Mesenchymal stem cell (in vitro differentiated cells and primary cell): Measurements from ENCODE around the gene ACSL3. TPM values are rescaled to one million over a fixed set of nuclear protein-coding genes. Genes with fewer than 3 reads are reported as not detected.
A peak's percentile ranks its signal among the peaks of the same experiment; 100 is the strongest.

Experiments
- DNase-seq: peaks from one replicate; pipeline ENCODE4 v3.0.0-alpha.2; 2013
- H2AFZ ChIP-seq: one replicate; pipeline ENCODE4 v1.6.1; 2013; ENCODE audit warnings: low read depth, mild to moderate bottlenecking, control low read depth, inconsistent platforms, low read length, moderate library complexity
- H2AK5ac ChIP-seq: 2 replicates; pipeline ENCODE4 v1.6.1; 2013; ENCODE audit warnings: low read length, moderate library complexity, mild to moderate bottlenecking, inconsistent platforms; ENCODE audit not compliant: severe bottlenecking
- H2BK120ac ChIP-seq: one replicate; pipeline ENCODE4 v1.6.1; 2013; ENCODE audit warnings: low read depth, mild to moderate bottlenecking, inconsistent platforms, low read length, moderate library complexity
- H2BK12ac ChIP-seq, 2 experiments: one replicate each; pipeline ENCODE4 v1.6.1; 2013; ENCODE audit warnings: inconsistent platforms in 2 of 2, low read length in 2 of 2, mild to moderate bottlenecking in 2 of 2, moderate library complexity in 2 of 2, control low read depth in 1 of 2
- H2BK15ac ChIP-seq: one replicate; pipeline ENCODE4 v1.6.1; 2013; ENCODE audit warnings: mild to moderate bottlenecking, low read depth, inconsistent platforms; ENCODE audit not compliant: poor library complexity, severe bottlenecking
- H2BK5ac ChIP-seq: 2 replicates; pipeline ENCODE4 v1.6.1; 2013; ENCODE audit warnings: low read depth, mild to moderate bottlenecking, low read length, control low read depth, inconsistent platforms; ENCODE audit not compliant: poor library complexity, severe bottlenecking
- H3K14ac ChIP-seq, 2 experiments: one replicate each; pipeline ENCODE4 v1.6.1; 2013; ENCODE audit warnings: inconsistent platforms in 2 of 2, low read length in 2 of 2, control low read depth in 1 of 2, mild to moderate bottlenecking in 1 of 2, moderate library complexity in 1 of 2
- H3K18ac ChIP-seq, 2 experiments: one replicate each; pipeline ENCODE4 v1.6.1; 2013; ENCODE audit warnings: inconsistent platforms in 2 of 2, low read length in 2 of 2, control low read depth in 1 of 2, low read depth in 1 of 2, mild to moderate bottlenecking in 1 of 2
- H3K23ac ChIP-seq, 2 experiments: one replicate each; pipeline ENCODE4 v1.6.1; 2013; ENCODE audit warnings: inconsistent platforms in 2 of 2, low read length in 2 of 2, mild to moderate bottlenecking in 2 of 2, moderate library complexity in 2 of 2, control low read depth in 1 of 2
- H3K27ac ChIP-seq: 2 replicates; pipeline ENCODE4 v1.5.1; 2013; ENCODE audit warnings: mild to moderate bottlenecking, moderate library complexity, low read length, control low read depth, inconsistent platforms; ENCODE audit not compliant: poor library complexity, severe bottlenecking
- H3K27me3 ChIP-seq, 2 experiments: 2 replicates each; pipeline versions ENCODE4 v1.6.1 to v1.7.0; 2013; ENCODE audit warnings: low read length in 2 of 2, mild to moderate bottlenecking in 2 of 2, moderate library complexity in 2 of 2, control low read depth in 1 of 2, inconsistent platforms in 1 of 2; ENCODE audit not compliant: control insufficient read depth in 1 of 2, insufficient read depth in 1 of 2
- H3K36me3 ChIP-seq, 2 experiments: 2 replicates each; pipeline versions ENCODE4 v1.6.1 to v1.7.0; 2013; ENCODE audit warnings: low read length in 2 of 2, control low read depth in 1 of 2, inconsistent platforms in 1 of 2, low read depth in 1 of 2, mild to moderate bottlenecking in 1 of 2; ENCODE audit not compliant: insufficient read depth in 2 of 2, control insufficient read depth in 1 of 2
- H3K4ac ChIP-seq, 2 experiments: one replicate each; pipeline ENCODE4 v1.6.1; 2013; ENCODE audit warnings: inconsistent platforms in 2 of 2, low read length in 2 of 2, mild to moderate bottlenecking in 2 of 2, moderate library complexity in 2 of 2, control low read depth in 1 of 2, low read depth in 1 of 2
- H3K4me1 ChIP-seq: 2 replicates; pipeline ENCODE4 v1.6.1; 2013; ENCODE audit warnings: low read depth, low read length, control low read depth; ENCODE audit not compliant: control insufficient read depth, insufficient read depth
- H3K4me2 ChIP-seq: 2 replicates; pipeline ENCODE4 v1.6.1; 2013; ENCODE audit warnings: low read length, mild to moderate bottlenecking, inconsistent platforms; ENCODE audit not compliant: poor library complexity, severe bottlenecking
- H3K4me3 ChIP-seq, 2 experiments: 2 replicates each; pipeline versions ENCODE4 v1.5.1 to v1.7.0; 2013; ENCODE audit warnings: low read length in 2 of 2, mild to moderate bottlenecking in 2 of 2, control low read depth in 1 of 2, low read depth in 1 of 2; ENCODE audit not compliant: insufficient read depth in 1 of 2
- H3K79me1 ChIP-seq: replicated peaks from 2 replicates; pipeline ENCODE4 v1.6.1; 2013; ENCODE audit warnings: mild to moderate bottlenecking, control low read depth, low read length, inconsistent platforms; ENCODE audit not compliant: poor library complexity, severe bottlenecking
- H3K9ac ChIP-seq: 2 replicates; pipeline ENCODE4 v1.7.0; 2013; ENCODE audit warnings: mild to moderate bottlenecking, low read length, moderate library complexity
- H3K9me3 ChIP-seq: 2 replicates; pipeline ENCODE4 v1.7.0; 2013; ENCODE audit warnings: mild to moderate bottlenecking, low read length; ENCODE audit not compliant: control insufficient read depth
- H4K8ac ChIP-seq: one replicate; pipeline ENCODE4 v1.6.1; 2013; ENCODE audit warnings: inconsistent platforms, mild to moderate bottlenecking, low read length, moderate library complexity
- H4K91ac ChIP-seq: one replicate; pipeline ENCODE4 v1.6.1; 2013; ENCODE audit warnings: mild to moderate bottlenecking, low read length, inconsistent platforms
- WGBS: methylation state at CpG from one replicate; pipeline ENCODE4 v1.1.7; 2013; ENCODE audit warnings: mixed read lengths; 5-methylcytosine and 5-hydroxymethylcytosine counted together
- polyA plus RNA-seq, 2 experiments: library from polyadenylated mRNA; stranded (reverse); fragments of 200-250 nt; gene quantifications; one replicate each; pipeline ENCODE4 v1.2.3, GENCODE V29; 2013

Gene ACSL3
- 148 TPM for polyA plus RNA-seq (2013, experiment 1 of 2)
- polyA plus RNA-seq (2013, experiment 2 of 2), result 157 TPM

DNA sequence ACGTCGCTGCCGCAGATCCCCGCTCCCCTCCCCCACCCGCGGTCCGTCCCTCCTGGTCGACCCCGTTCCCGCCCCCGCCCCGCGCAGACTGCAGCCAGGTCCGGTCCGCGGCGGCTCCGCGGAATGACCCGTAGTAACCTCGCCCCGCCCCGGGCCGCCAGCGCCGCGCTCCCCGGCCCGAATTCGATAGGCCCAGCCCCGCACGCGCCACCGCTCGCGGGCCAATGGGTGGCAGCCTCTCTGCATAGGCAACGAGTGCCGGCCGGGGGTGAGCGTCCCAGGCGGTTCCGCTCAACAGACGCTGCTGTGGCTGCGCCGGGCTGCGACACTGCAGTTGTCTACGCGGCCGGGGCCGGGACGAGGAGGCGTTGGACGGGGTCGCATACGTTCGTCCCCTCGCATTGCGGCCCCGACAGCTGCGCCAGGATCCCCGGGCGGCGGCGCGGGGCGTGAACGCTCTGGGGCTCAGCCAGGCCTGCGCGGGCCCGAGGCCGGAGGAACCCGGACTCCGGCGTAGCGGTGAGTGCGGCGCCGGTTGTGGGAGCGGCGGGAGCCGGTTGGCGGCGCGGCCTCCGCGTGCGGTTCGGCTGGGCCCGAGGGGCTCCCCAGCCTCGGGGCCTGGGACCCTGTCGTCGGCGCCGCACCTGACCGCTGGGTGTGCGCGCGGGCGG lies at the start of gene ACSL3:
Gene ACSL3 (plus strand): TSS at position 297 of the 671 bp plus-strand sequence. CDS start 47,737 bp downstream, outside the sequence.
- Histone ChIP-seq H3K9ac (peak within 1 kb of the TSS; percentile 94), H4K8ac (peak within 1 kb of the TSS; percentile 94), H3K9me3 (no peaks in the 10 kb centered on the region), H3K4me2 (peak within 1 kb of the TSS; percentile 96), H2AK5ac (peak within 1 kb of the TSS; percentile 56), H3K18ac (peak within 1 kb of the TSS; percentile 95 to 99), H3K27me3 (no peaks in the 10 kb centered on the region), H3K23ac (peak within 1 kb of the TSS; percentile 37 to 100), H3K36me3 (no peaks in the 10 kb centered on the region), H2AFZ (peak within 1 kb of the TSS; percentile 4), H3K27ac (peak within 1 kb of the TSS; percentile 67), H2BK12ac (peak within 1 kb of the TSS; percentile 71 to 95), H3K4ac (peak within 1 kb of the TSS; percentile 92 to 100), H2BK120ac (peak within 1 kb of the TSS; percentile 95), H4K91ac (peak within 1 kb of the TSS; percentile 96), H3K4me3 (peak within 1 kb of the TSS; percentile 92 to 96), H3K14ac (peak within 1 kb of the TSS; percentile 91 to 100), H2BK5ac (peak within 1 kb of the TSS; percentile 85), H2BK15ac (peak within 1 kb of the TSS; percentile 99), H3K79me1 (no peaks in the 10 kb centered on the region), H3K4me1 (peaks cover 7% of the 10 kb centered on the region)
- DNase-seq, result peak; percentile 96
- WGBS, result 1% methylated on average over 65 of the region's 99 CpGs

GRCh38 chr2:222811828-222812227 lies 49.0 kb upstream of the ACSL3 start:
- Histone ChIP-seq H3K4me2 (no peak overlapping the region), H3K14ac (no peak overlapping the region), H3K23ac (no peak overlapping the region), H3K79me1 (no peaks in the 10 kb centered on the region), H4K8ac (no peak overlapping the region), H2BK120ac (no peak overlapping the region), H3K27me3 (no peaks in the 10 kb centered on the region), H2AK5ac (no peak overlapping the region), H4K91ac (no peak overlapping the region), H2AFZ (no peak overlapping the region), H2BK12ac (no peak overlapping the region), H2BK15ac (no peak overlapping the region), H3K36me3 (no peaks in the 10 kb centered on the region), H2BK5ac (no peak overlapping the region), H3K4ac (no peak overlapping the region), H3K27ac (no peak overlapping the region), H3K18ac (no peak overlapping the region), H3K9ac (no peak overlapping the region), H3K4me3 (no peak overlapping the region), H3K9me3 (no peaks in the 10 kb centered on the region), H3K4me1 (no peaks in the 10 kb centered on the region)
- 99% methylated on average over 1 of the region's 1 CpG for WGBS
- DNase-seq, result no peak

DNA sequence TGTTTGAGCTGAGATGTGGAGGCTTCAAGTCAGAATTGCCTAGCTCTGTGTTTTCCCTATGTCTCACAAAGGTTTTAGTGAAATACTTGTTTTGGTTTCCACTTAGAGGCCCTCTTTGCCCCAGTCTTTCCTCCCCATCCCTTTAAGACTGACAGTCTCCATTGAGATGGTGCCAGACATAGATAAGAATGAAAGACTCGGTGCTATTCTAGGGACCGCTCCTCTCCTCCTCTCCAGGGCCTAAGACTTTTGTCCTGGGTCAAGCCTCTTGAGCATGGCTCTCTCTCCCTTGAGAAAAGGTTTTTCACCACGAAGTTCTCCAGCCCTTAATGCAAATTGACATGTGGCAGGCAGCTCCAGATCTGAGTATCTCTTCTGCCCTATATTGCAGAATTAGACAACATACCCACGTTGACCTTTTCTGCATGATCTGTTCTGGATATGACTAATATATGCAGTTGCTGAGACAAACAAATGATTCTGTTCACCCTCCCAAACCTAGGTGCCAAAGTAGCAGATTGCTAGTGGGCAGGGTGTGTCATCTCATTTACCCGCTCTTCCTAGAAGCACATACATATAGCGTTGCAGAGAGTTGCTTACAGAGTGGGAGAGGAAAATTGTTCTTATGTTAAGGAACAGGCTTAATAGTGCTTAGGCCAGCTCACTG lies 47.5 kb upstream of the ACSL3 start:
- no peak overlapping the region for H2BK12ac ChIP-seq
- H3K79me1 ChIP-seq, result no peaks in the 10 kb centered on the region
- H2AK5ac ChIP-seq, result no peak overlapping the region
- no peak overlapping the region for H2BK120ac ChIP-seq
- no peak overlapping the region for H3K4ac ChIP-seq
- H2AFZ ChIP-seq, result no peak overlapping the region
- WGBS, result 89% methylated on average over 5 of the region's 6 CpGs
- H4K91ac ChIP-seq, result no peak overlapping the region
- H3K9me3 ChIP-seq, result no peaks in the 10 kb centered on the region
- no peak overlapping the region for H3K27ac ChIP-seq
- H3K23ac ChIP-seq, result no peak overlapping the region
- no peak overlapping the region for H3K4me3 ChIP-seq
- H4K8ac ChIP-seq, result no peak overlapping the region
- no peak overlapping the region for H3K9ac ChIP-seq
- peak; percentile 4 for DNase-seq
- no peak overlapping the region for H2BK5ac ChIP-seq
- no peak overlapping the region for H3K4me2 ChIP-seq
- H2BK15ac ChIP-seq, result no peak overlapping the region
- no peaks in the 10 kb centered on the region for H3K27me3 ChIP-seq
- no peaks in the 10 kb centered on the region for H3K4me1 ChIP-seq
- no peak overlapping the region for H3K18ac ChIP-seq
- H3K14ac ChIP-seq, result no peak overlapping the region
- no peaks in the 10 kb centered on the region for H3K36me3 ChIP-seq

DNA sequence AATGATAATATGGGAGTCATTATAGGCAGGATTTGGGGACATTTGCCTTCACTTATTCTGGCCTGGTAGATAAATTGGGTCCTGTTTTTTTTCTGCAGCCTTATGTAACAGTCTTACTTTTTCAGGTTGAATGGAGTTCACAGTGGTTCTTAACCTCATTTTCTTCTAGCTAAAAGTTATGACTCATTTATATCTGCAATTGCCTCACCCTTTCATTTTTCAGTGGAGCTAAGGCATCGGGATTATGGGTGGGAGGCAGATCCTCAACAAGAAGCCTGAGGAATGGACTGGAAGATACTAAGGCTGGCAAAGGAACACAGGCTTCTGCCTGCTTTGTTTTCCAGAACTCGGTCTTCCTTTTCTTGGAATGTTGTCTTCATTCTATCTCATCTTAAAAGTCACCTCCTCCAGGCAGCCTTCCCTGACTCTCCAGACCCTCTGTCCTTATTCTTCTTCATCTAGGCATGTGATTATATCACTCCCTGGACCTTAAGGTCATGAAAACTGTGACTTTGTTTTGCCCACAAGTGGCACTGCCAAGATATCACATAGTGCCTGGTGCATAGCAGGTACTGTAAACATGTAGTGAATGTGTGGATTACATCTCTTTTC lies 41.0 kb upstream of the ACSL3 start:
- H2AFZ ChIP-seq, result no peak overlapping the region
- no peak overlapping the region for H3K18ac ChIP-seq
- no peaks in the 10 kb centered on the region for H3K9me3 ChIP-seq
- H3K4me2 ChIP-seq, result no peak overlapping the region
- H4K8ac ChIP-seq, result no peak overlapping the region
- no peaks in the 10 kb centered on the region for H3K4me1 ChIP-seq
- no peaks in the 10 kb centered on the region for H3K27me3 ChIP-seq
- H2BK12ac ChIP-seq, result no peak overlapping the region
- no peak overlapping the region for H2BK5ac ChIP-seq
- no peak overlapping the region for H3K14ac ChIP-seq
- no peak overlapping the region for H3K4me3 ChIP-seq
- peak; percentile 24 for DNase-seq
- H2AK5ac ChIP-seq, result no peak overlapping the region
- H3K4ac ChIP-seq, result no peak overlapping the region
- no peak overlapping the region for H4K91ac ChIP-seq
- H3K27ac ChIP-seq, result no peak overlapping the region
- WGBS, result 95% methylated on average over 2 of the region's 2 CpGs
- H2BK120ac ChIP-seq, result no peak overlapping the region
- H2BK15ac ChIP-seq, result no peak overlapping the region
- no peak overlapping the region for H3K23ac ChIP-seq
- peak overlapping the region; percentile 25 for H3K9ac ChIP-seq
- H3K79me1 ChIP-seq, result no peaks in the 10 kb centered on the region
- no peaks in the 10 kb centered on the region for H3K36me3 ChIP-seq
